B cell (primary cell): ENCODE results near the gene EXD3. TPM values are rescaled to one million over a fixed set of nuclear protein-coding genes. Genes with fewer than 3 reads are reported as not detected.

Source experiments
- ATAC-seq: fragments of 200-7000 bp; cut with Tn5 transposase; one replicate; pipeline ENCODE4 v1.10.0; 2021; ENCODE audit warnings: low read depth, mild to moderate bottlenecking, moderate number of reproducible peaks, moderate library complexity
- CTCF ChIA-PET: fragments of 350-600 bp; sonication (Branson Sonifier 250); formaldehyde crosslinking; loops from one replicate; lab custom pipeline; 2021; ENCODE audit warnings: antibody characterized with exemption, inconsistent platforms; lab: Charles Lee
- POLR2A ChIA-PET: fragments of 350-600 bp; sonication (Branson Sonifier 250); formaldehyde crosslinking; loops from one replicate; lab custom pipeline; 2021; ENCODE audit warnings: antibody characterized with exemption; lab: Charles Lee
- DNase-seq: peaks from one replicate; pipeline ENCODE4 v3.0.0; 2013
- H2AFZ ChIP-seq: 2 replicates; pipeline ENCODE4 v1.6.1; 2012; ENCODE audit warnings: mild to moderate bottlenecking, low read depth, low read length; ENCODE audit not compliant: insufficient read depth, poor library complexity, severe bottlenecking
- H3K27ac ChIP-seq, 2 donors: 1 replicate in 1 of 2; 2 replicates in 1 of 2; pipeline ENCODE4 v1.5.1; 2012 to 2013; ENCODE audit warnings: low read length in 2 of 2, mild to moderate bottlenecking in 2 of 2, moderate library complexity in 1 of 2
- H3K27me3 ChIP-seq, 4 experiments: fragments of 200-600 bp in 1 of 4; sonication (generic) in 1 of 4; replicated peaks in 1 of 4; 1 replicate in 2 of 4; 2 replicates in 2 of 4; pipeline versions ENCODE4 v1.6.1 to v1.7.0; 2013 to 2016; ENCODE audit warnings: low read length in 3 of 4, mild to moderate bottlenecking in 2 of 4, mixed read lengths in 1 of 4, moderate library complexity in 1 of 4; ENCODE audit not compliant: insufficient read depth in 4 of 4, control insufficient read depth in 3 of 4; ENCODE audit errors: control extremely low read depth in 1 of 4
- H3K36me3 ChIP-seq, 2 experiments: replicated peaks in 1 of 2; 1 replicate in 1 of 2; 2 replicates in 1 of 2; pipeline versions ENCODE4 v1.6.1 to v1.7.1; 2013; ENCODE audit warnings: low read length in 1 of 2; ENCODE audit not compliant: insufficient read depth in 2 of 2, control insufficient read depth in 1 of 2; ENCODE audit errors: control extremely low read depth in 1 of 2, extremely low read depth in 1 of 2
- H3K4me1 ChIP-seq, 2 donors: fragments of 200-600 bp in 1 of 2; sonication (generic) in 1 of 2; 1 replicate in 1 of 2; 2 replicates in 1 of 2; pipeline versions ENCODE4 v1.5.1 to v1.6.1; 2013 to 2017; ENCODE audit warnings: low read length in 2 of 2; ENCODE audit not compliant: control insufficient read depth in 2 of 2, insufficient read depth in 2 of 2
- H3K4me2 ChIP-seq: replicated peaks from 2 replicates; pipeline ENCODE3; 2012; ENCODE audit warnings: mild to moderate bottlenecking, low read depth, low read length; ENCODE audit not compliant: poor library complexity, severe bottlenecking
- H3K4me3 ChIP-seq, 5 experiments: fragments of 200-600 bp in 1 of 5; sonication (generic) in 1 of 5; 1 replicate in 3 of 5; 2 replicates in 2 of 5; pipeline versions ENCODE4 v1.5.1 to v1.7.0; 2011 to 2016; ENCODE audit warnings: low read length in 4 of 5, mild to moderate bottlenecking in 4 of 5, low read depth in 2 of 5, control low read depth in 1 of 5, moderate library complexity in 1 of 5; ENCODE audit not compliant: insufficient read depth in 1 of 5; ENCODE audit errors: control extremely low read depth in 1 of 5, extremely low read depth in 1 of 5
- H3K79me2 ChIP-seq: fragments of 200-600 bp; sonication (generic); one replicate; pipeline ENCODE4 v1.6.0; 2016; ENCODE audit warnings: low read length; ENCODE audit not compliant: control insufficient read depth, insufficient read depth
- H3K9ac ChIP-seq: fragments of 200-600 bp; sonication (generic); 2 replicates; pipeline ENCODE4 v1.6.1; 2017; ENCODE audit warnings: mild to moderate bottlenecking, low read length, moderate library complexity
- H3K9me3 ChIP-seq, 3 donors: one replicate each; pipeline versions ENCODE4 v1.6.1 to v1.7.1; 2013; ENCODE audit warnings: low read length in 2 of 3; ENCODE audit not compliant: control insufficient read depth in 2 of 3, insufficient read depth in 1 of 3; ENCODE audit errors: control extremely low read depth in 1 of 3
- H4K20me1 ChIP-seq: 2 replicates; pipeline ENCODE4 v1.6.0; 2012; ENCODE audit warnings: mild to moderate bottlenecking, low read length; ENCODE audit not compliant: insufficient read depth, control insufficient read depth, poor library complexity, severe bottlenecking
- H3K27ac Mint-ChIP-seq: one replicate; pipeline ENCODE4 v1.8.0; 2021; ENCODE audit warnings: mixed read lengths
- H3K27me3 Mint-ChIP-seq: one replicate; pipeline ENCODE4 v1.8.0; 2021; ENCODE audit warnings: mixed read lengths
- H3K4me1 Mint-ChIP-seq: one replicate; pipeline ENCODE4 v1.8.0; 2021; ENCODE audit warnings: mixed read lengths
- H3K4me3 Mint-ChIP-seq: one replicate; pipeline ENCODE4 v1.8.0; 2021; ENCODE audit warnings: mixed read lengths
- H3K9me3 Mint-ChIP-seq: one replicate; pipeline ENCODE4 v1.8.0; 2022; ENCODE audit warnings: mixed read lengths; ENCODE audit not compliant: insufficient read depth
- CTCF ChIP-seq: fragments of 200-600 bp; IDR thresholded peaks from one replicate; pipeline ENCODE4 v1.8.0; 2022; ENCODE audit warnings: antibody characterized with exemption, mild to moderate bottlenecking
- EZH2 ChIP-seq: IDR thresholded peaks from 2 replicates; pipeline ENCODE4 v1.6.1; 2012; ENCODE audit warnings: borderline replicate concordance, low read depth, mild to moderate bottlenecking, moderate library complexity, low read length; ENCODE audit not compliant: insufficient read depth, poor library complexity, severe bottlenecking
- WGBS: methylation state at CpG from one replicate; pipeline ENCODE4 v1.1.5; 2013; ENCODE audit warnings: missing lambda C conversion rate; ENCODE audit not compliant: insufficient coverage; 5-methylcytosine and 5-hydroxymethylcytosine counted together
- intact Hi-C: fragments of 100-400 bp; cut with micrococcal nuclease; formaldehyde crosslinking; loops from one replicate; pipeline ENCODE4 v1.10.0; 2022
- polyA plus RNA-seq: library from polyadenylated mRNA; depleted of rRNA; stranded (reverse); fragments of >200 nt; gene quantifications from 2 replicates; pipeline ENCODE4 v1.2.3, GENCODE V29; 2012
- total RNA-seq, 2 donors: library from RNA; stranded (reverse); fragments of 120-200 nt in 1 of 2; gene quantifications; 1 replicate in 1 of 2; 2 replicates in 1 of 2; pipeline versions ENCODE4 v1.2.3 to v1.2.4, GENCODE V29; 2013 to 2022

The EXD3 gene
- total and polyA plus RNA-seq, 2 donors (not counting 1 experiment from before 2014, with no cell fraction given), result 22.5 to 23.7 TPM

- DNase-seq (no peak), ATAC-seq (no peak)
- Histone ChIP-seq H3K36me3 (no peaks in the 10 kb centered on the region), H3K27ac (no peak overlapping the region), H3K4me3 (no peak overlapping the region), H2AFZ (no peak overlapping the region), H3K27me3 (peaks cover 0 to 27% (median 10%) of the 10 kb centered on the region in 4 experiments), H4K20me1 (peaks cover 58% of the 10 kb centered on the region), H3K9ac (no peak overlapping the region), H3K79me2 (peaks cover 19% of the 10 kb centered on the region), H3K4me2 (no peak overlapping the region), H3K9me3 (peaks cover 0 to 2% (median 0%) of the 10 kb centered on the region in 3 donors), H3K4me1 (peaks cover 18 to 32% of the 10 kb centered on the region in 2 donors)
- intact Hi-C loops, result no loop called here
- WGBS, result 97% methylated on average over 11 of the region's 11 CpGs
- Mint-ChIP-seq H3K4me3 (peak overlapping the region; percentile 19), H3K9me3 (no peaks in the 10 kb centered on the region), H3K4me1 (peaks cover 17% of the 10 kb centered on the region), H3K27ac (no peak overlapping the region), H3K27me3 (no peaks in the 10 kb centered on the region)
- CTCF ChIA-PET, result interaction anchor here (2.5 kb wide), 1 partner anchor 107 kb away, joined by 7 read pairs; the partner anchor contains the start of gene NRARP
- POLR2A ChIA-PET, result no interaction called here
- TF ChIP-seq EZH2 (no peak), CTCF (no peak)
Measured at GRCh38 chr9:137409515-137409914, 13.4 kb downstream of the EXD3 start.

GRCh38 chr9:137408651-137409405 lies 14.1 kb downstream of the EXD3 start:
- intact Hi-C loops, result no loop called here
- H3K27ac ChIP-seq, result no peak overlapping the region
- POLR2A ChIA-PET, result no interaction called here
- H3K9ac ChIP-seq, result no peak overlapping the region
- no peak overlapping the region for H3K27ac Mint-ChIP-seq
- WGBS, result 98% methylated on average over 18 of the region's 24 CpGs
- H3K36me3 ChIP-seq, result no peaks in the 10 kb centered on the region
- peaks cover 18 to 32% of the 10 kb centered on the region in 2 donors for H3K4me1 ChIP-seq
- H3K4me3 Mint-ChIP-seq, result no peak overlapping the region
- no peaks in the 10 kb centered on the region for H3K9me3 Mint-ChIP-seq
- peaks cover 0 to 2% (median 0%) of the 10 kb centered on the region in 3 donors for H3K9me3 ChIP-seq
- CTCF ChIA-PET, result interaction anchor here (0.5 to 2.5 kb wide), 3 partner anchors 14 to 286 kb away, joined by 3 to 7 read pairs (median 5); partner anchors contain the start of genes EXD3 and NRARP
- no peak overlapping the region for H3K4me2 ChIP-seq
- H3K4me3 ChIP-seq, result no peak overlapping the region
- TF ChIP-seq EZH2, result no peak
- TF ChIP-seq CTCF, result no peak
- H3K27me3 ChIP-seq, result peaks cover 0 to 27% (median 10%) of the 10 kb centered on the region in 4 experiments
- peaks cover 15% of the 10 kb centered on the region for H3K4me1 Mint-ChIP-seq
- H4K20me1 ChIP-seq, result peaks cover 54% of the 10 kb centered on the region
- peaks cover 22% of the 10 kb centered on the region for H3K79me2 ChIP-seq
- H2AFZ ChIP-seq, result no peak overlapping the region
- ATAC-seq (no peak), DNase-seq (no peak)
- no peaks in the 10 kb centered on the region for H3K27me3 Mint-ChIP-seq
